Keratinocyte (primary cell): Measurements from ENCODE around the gene MINDY1. TPM values are rescaled to one million over a fixed set of nuclear protein-coding genes. Genes with fewer than 3 reads are reported as not detected.
A peak's percentile ranks its signal among the peaks of the same experiment; 100 is the strongest.

ENCODE experiments used
- DNase-seq: peaks from one replicate; pipeline ENCODE4 v3.0.0-alpha.2; 2011; ENCODE audit warnings: low read depth, missing footprints, low spot score
- FAIRE-seq: peaks from 2 replicates; lab custom pipeline; 2011; peaks lifted over from hg19 to GRCh38; lab: Jason Lieb, UNC
- H2AFZ ChIP-seq: 2 replicates; pipeline ENCODE4 v1.6.0; 2012; ENCODE audit warnings: low read length, control low read depth, inconsistent platforms; ENCODE audit not compliant: control insufficient read depth
- H3K27ac ChIP-seq: 2 replicates; pipeline ENCODE4 v1.5.1; 2011; ENCODE audit warnings: low read length; ENCODE audit not compliant: control insufficient read depth, insufficient read depth
- H3K27me3 ChIP-seq: 3 replicates; pipeline ENCODE4 v1.6.0; 2011; ENCODE audit warnings: low read length; ENCODE audit not compliant: control insufficient read depth, insufficient read depth; ENCODE audit errors: extremely low read depth
- H3K36me3 ChIP-seq, 2 experiments: 2 replicates in 1 of 2; 3 replicates in 1 of 2; pipeline ENCODE4 v1.5.1; 2011; ENCODE audit warnings: low read length in 2 of 2, mild to moderate bottlenecking in 1 of 2; ENCODE audit not compliant: control insufficient read depth in 2 of 2, insufficient read depth in 2 of 2; ENCODE audit errors: extremely low read depth in 1 of 2
- H3K4me1 ChIP-seq: 3 replicates; pipeline ENCODE4 v1.5.1; 2011; ENCODE audit warnings: low read length; ENCODE audit not compliant: control insufficient read depth, insufficient read depth; ENCODE audit errors: extremely low read depth
- H3K4me2 ChIP-seq: 3 replicates; pipeline ENCODE4 v1.6.0; 2011; ENCODE audit warnings: low read depth, low read length; ENCODE audit not compliant: control insufficient read depth, insufficient read depth; ENCODE audit errors: extremely low read depth
- H3K4me3 ChIP-seq, 3 experiments: fragments of 200-600 bp in 1 of 3; sonication (generic) in 1 of 3; 2 replicates in 2 of 3; 3 replicates in 1 of 3; pipeline ENCODE4 v1.5.1; 2011 to 2016; ENCODE audit warnings: low read length in 3 of 3, mild to moderate bottlenecking in 3 of 3, control low read depth in 2 of 3, inconsistent platforms in 1 of 3, low read depth in 1 of 3, mixed read lengths in 1 of 3, mixed run types in 1 of 3, moderate library complexity in 1 of 3; ENCODE audit not compliant: control insufficient read depth in 2 of 3, insufficient read depth in 2 of 3; ENCODE audit errors: extremely low read depth in 1 of 3
- H3K79me2 ChIP-seq: 2 replicates; pipeline ENCODE4 v1.6.0; 2012; ENCODE audit warnings: low read length; ENCODE audit not compliant: control insufficient read depth, insufficient read depth
- H3K9ac ChIP-seq: 3 replicates; pipeline ENCODE4 v1.6.0; 2011; ENCODE audit warnings: low read length; ENCODE audit not compliant: control insufficient read depth, insufficient read depth; ENCODE audit errors: extremely low read depth
- H3K9me1 ChIP-seq: 3 replicates; pipeline ENCODE4 v1.6.0; 2011; ENCODE audit warnings: low read length; ENCODE audit not compliant: control insufficient read depth, insufficient read depth; ENCODE audit errors: extremely low read depth
- H3K9me3 ChIP-seq: 2 replicates; pipeline ENCODE4 v1.5.1; 2012; ENCODE audit warnings: low read depth, low read length; ENCODE audit not compliant: control insufficient read depth
- H4K20me1 ChIP-seq: 3 replicates; pipeline ENCODE4 v1.6.0; 2011; ENCODE audit warnings: low read length; ENCODE audit not compliant: control insufficient read depth, insufficient read depth; ENCODE audit errors: extremely low read depth
- EZH2 ChIP-seq: IDR thresholded peaks from one replicate; pipeline ENCODE4 v1.6.1; 2012; ENCODE audit warnings: inconsistent platforms, mild to moderate bottlenecking, low read length, moderate library complexity
- dilution Hi-C: fragments of 300-500 bp; cut with MboI; formaldehyde crosslinking; loops from one replicate; pipeline ENCODE4 v1.7.0; 2020; ENCODE audit warnings: low sequenced_read_pairs; ENCODE audit not compliant: extremely low pct_ligation_motif_present
- polyA plus RNA-seq, 5 experiments: library from polyadenylated mRNA; depleted of rRNA in 3 of 5; stranded (reverse) in 3 of 5; stranded (forward) in 1 of 5; unstranded in 1 of 5; fragments of >200 nt; gene quantifications; 1 replicate in 1 of 5; 2 replicates in 3 of 5; 3 replicates in 1 of 5; pipeline versions ENCODE4 v1.2.1 to v1.2.3, GENCODE V29; 2011 to 2012; ENCODE audit warnings: missing spikeins in 2 of 5, low read depth in 1 of 5, low replicate concordance in 1 of 5
- TF ChIP-seq, protein P1 (sequence below), 3 experiments: IDR thresholded peaks in 1 of 3; conservative IDR thresholded peaks in 1 of 3; optimal IDR thresholded peaks in 1 of 3; 2 replicates in 2 of 3; 3 replicates in 1 of 3; pipeline versions ENCODE3 to v1.5.1; 2011; ENCODE audit warnings: low read length in 3 of 3, mild to moderate bottlenecking in 3 of 3, moderate library complexity in 2 of 3, control low read depth in 1 of 3, inconsistent platforms in 1 of 3; ENCODE audit not compliant: insufficient read depth in 2 of 3; ENCODE audit errors: extremely low read depth in 1 of 3

MINDY1 gene
- polyA plus RNA-seq, 1 donor (not counting 4 experiments of a cell fraction or from before 2014, with no cell fraction given): 11.2 TPM

DNA sequence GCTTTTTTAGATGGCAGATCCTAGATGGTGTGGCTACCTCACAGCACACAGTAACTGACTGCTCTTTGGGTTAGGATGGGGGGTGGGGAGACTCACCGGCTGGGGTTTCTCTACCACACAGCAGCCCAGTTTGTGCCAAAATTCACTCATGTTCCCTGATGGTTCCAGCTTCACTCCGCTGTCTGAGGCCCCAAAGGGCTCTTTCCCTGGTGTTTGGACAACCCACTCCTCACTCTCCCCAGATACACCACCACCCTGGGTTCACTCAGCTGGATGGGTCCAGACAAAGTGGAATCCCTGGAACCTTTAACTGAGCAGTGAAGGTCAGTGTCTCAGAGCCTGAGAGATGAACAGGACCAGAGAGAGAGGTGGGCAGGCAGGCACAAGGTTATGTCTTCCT lies 48.9 kb upstream of the MINDY1 start:
- H3K27ac ChIP-seq: peak overlapping the region; percentile 19
- H3K4me3 ChIP-seq: no peak overlapping the region
- peaks cover 54% of the 10 kb centered on the region for H3K79me2 ChIP-seq
- no peak overlapping the region for H2AFZ ChIP-seq
- H3K9me3 ChIP-seq: no peaks in the 10 kb centered on the region
- no peak overlapping the region for H3K9ac ChIP-seq
- peaks cover 17% of the 10 kb centered on the region for H3K9me1 ChIP-seq
- no peaks in the 10 kb centered on the region for H3K27me3 ChIP-seq
- H3K4me1 ChIP-seq: peaks cover 46% of the 10 kb centered on the region
- peaks cover 27% of the 10 kb centered on the region for H4K20me1 ChIP-seq
- no peak for DNase-seq
- TF ChIP-seq EZH2: no peak
- TF ChIP-seq, protein P1, sequence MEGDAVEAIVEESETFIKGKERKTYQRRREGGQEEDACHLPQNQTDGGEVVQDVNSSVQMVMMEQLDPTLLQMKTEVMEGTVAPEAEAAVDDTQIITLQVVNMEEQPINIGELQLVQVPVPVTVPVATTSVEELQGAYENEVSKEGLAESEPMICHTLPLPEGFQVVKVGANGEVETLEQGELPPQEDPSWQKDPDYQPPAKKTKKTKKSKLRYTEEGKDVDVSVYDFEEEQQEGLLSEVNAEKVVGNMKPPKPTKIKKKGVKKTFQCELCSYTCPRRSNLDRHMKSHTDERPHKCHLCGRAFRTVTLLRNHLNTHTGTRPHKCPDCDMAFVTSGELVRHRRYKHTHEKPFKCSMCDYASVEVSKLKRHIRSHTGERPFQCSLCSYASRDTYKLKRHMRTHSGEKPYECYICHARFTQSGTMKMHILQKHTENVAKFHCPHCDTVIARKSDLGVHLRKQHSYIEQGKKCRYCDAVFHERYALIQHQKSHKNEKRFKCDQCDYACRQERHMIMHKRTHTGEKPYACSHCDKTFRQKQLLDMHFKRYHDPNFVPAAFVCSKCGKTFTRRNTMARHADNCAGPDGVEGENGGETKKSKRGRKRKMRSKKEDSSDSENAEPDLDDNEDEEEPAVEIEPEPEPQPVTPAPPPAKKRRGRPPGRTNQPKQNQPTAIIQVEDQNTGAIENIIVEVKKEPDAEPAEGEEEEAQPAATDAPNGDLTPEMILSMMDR (optimal IDR thresholded peaks at IDR 0.05 in 1 of 3, IDR thresholded peaks at IDR 0.05 in 1 of 3, conservative IDR thresholded peaks at IDR 0.05 in 1 of 3; ENCODE audit: extremely low read depth in 1 of 3, insufficient read depth in 2 of 3, low read length in 3 of 3): no peak
- peak overlapping the region; percentile 34 for H3K4me2 ChIP-seq
- dilution Hi-C loops: no loop called here
- peaks cover 45 to 64% of the 10 kb centered on the region in 2 experiments for H3K36me3 ChIP-seq
- FAIRE-seq: no peak

DNA sequence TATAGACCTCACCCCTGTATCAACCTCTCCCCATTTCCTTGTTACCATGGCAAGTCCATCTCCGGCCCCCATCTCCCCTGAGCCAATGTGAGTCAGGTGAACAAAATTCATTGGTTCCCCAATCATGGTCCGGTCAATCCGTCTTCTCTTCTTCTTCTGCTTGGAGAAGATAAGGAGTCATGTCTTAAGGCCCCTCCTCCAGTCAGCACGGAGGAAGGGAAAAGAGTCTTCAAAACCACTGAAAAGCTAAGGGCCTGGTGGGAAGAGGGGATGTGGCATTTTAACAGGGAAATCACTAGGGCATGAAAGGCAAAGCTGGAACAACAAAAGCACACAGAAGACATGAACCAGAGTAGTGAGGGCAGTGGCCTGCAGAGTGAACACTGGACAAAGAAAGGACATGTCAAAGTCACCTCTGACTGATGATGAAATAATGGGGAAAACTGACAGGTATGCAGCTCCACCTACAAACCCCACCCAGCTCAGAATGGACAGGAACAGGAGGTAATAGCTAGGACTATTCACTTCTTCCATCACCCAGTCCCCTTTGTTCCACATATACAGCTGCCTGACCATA lies 48.4 kb upstream of the MINDY1 start:
- Histone ChIP-seq H3K79me2 (peaks cover 52% of the 10 kb centered on the region), H3K4me3 (no peak overlapping the region), H3K9ac (no peak overlapping the region), H3K4me1 (peaks cover 44% of the 10 kb centered on the region), H3K36me3 (peaks cover 46 to 64% of the 10 kb centered on the region in 2 experiments), H3K27me3 (no peaks in the 10 kb centered on the region), H4K20me1 (peaks cover 27% of the 10 kb centered on the region), H3K27ac (peak overlapping the region; percentile 19), H3K9me1 (peaks cover 17% of the 10 kb centered on the region), H3K4me2 (peak overlapping the region; percentile 34), H3K9me3 (no peaks in the 10 kb centered on the region), H2AFZ (no peak overlapping the region)
- TF ChIP-seq EZH2: no peak
- TF ChIP-seq, protein P1 (optimal IDR thresholded peaks at IDR 0.05 in 1 of 3, IDR thresholded peaks at IDR 0.05 in 1 of 3, conservative IDR thresholded peaks at IDR 0.05 in 1 of 3; ENCODE audit: extremely low read depth in 1 of 3, insufficient read depth in 2 of 3, low read length in 3 of 3): no peak
- no peak for FAIRE-seq
- dilution Hi-C loops: no loop called here
- DNase-seq: no peak
